GM12864 (cell line): ENCODE measurements around the gene BIVM.

Source experiments
- DNase-seq: peaks from one replicate; pipeline ENCODE4 v3.0.0-alpha.2; 2011; ENCODE audit warnings: low read depth
- H3K4me3 ChIP-seq: 2 replicates; pipeline ENCODE4 v1.5.1; 2011; ENCODE audit warnings: mild to moderate bottlenecking, low read depth, low read length, control low read depth
- CTCF ChIP-seq: IDR thresholded peaks from 2 replicates; pipeline ENCODE4 v1.5.1; 2011; ENCODE audit warnings: low read depth, mild to moderate bottlenecking, moderate library complexity, low read length, control low read depth, inconsistent platforms; ENCODE audit errors: missing control alignments

The BIVM gene

GRCh38 chr13:102869948-102870676 lies 71.2 kb downstream of the BIVM start:
- TF ChIP-seq CTCF, result no peak
- H3K4me3 ChIP-seq, result no peak overlapping the region
- DNase-seq, result no peak

- peak; percentile 64 for TF ChIP-seq CTCF
- no peak for DNase-seq
- H3K4me3 ChIP-seq, result no peak overlapping the region
These were observed 71.9 kb downstream of the BIVM start for GRCh38 chr13:102870677-102871415.

- no peak for DNase-seq
- no peak overlapping the region for H3K4me3 ChIP-seq
- no peak for TF ChIP-seq CTCF
These were observed 73.2 kb downstream of the BIVM start for GRCh38 chr13:102872131-102872530.

GRCh38 chr13:102872531-102872930 lies 73.6 kb downstream of the BIVM start:
- no peak for DNase-seq
- no peak overlapping the region for H3K4me3 ChIP-seq
- no peak for TF ChIP-seq CTCF

DNA sequence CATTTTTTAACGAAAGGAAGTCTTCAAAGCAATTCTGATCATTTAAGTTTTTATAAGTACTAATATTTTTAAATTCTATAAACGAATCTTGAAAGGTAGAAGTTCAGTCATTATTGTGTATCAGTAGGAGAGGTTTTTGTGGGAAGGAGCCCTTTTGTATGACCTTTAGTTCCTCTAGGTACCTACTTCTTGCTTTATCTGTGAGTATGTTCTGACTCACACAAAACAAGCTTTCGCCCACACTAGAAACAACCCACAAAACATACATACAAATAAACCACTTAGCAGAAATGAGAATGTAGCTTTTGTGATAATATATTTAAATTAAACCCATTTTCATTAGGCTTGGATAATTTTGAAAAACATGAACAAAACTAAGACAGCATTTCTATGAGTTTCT lies 74.7 kb downstream of the BIVM start:
- DNase-seq, result peak; percentile 13
- no peak for TF ChIP-seq CTCF

GRCh38 chr13:102875256-102875655 lies 76.3 kb downstream of the BIVM start:
- H3K4me3 ChIP-seq, result no peak overlapping the region
- DNase-seq, result no peak
- no peak for TF ChIP-seq CTCF

More for the DNA sequence above, 74.7 kb downstream of the BIVM start:
- no peak overlapping the region for H3K4me3 ChIP-seq
